Measurements from ENCODE around the gene ADH5. TPM values are rescaled to one million over a fixed set of nuclear protein-coding genes. Genes with fewer than 3 reads are reported as not detected.
"Not testable (repeated sequence)": the region's sequence is repeated elsewhere in the genome, so short reads cannot be mapped to it uniquely, and the experiment has no call there.

ADH5 gene
- total and polyA plus RNA-seq, 2 experiments from 2014 or later = 208 to 243 TPM

GRCh38 chr4:99071159-99071558 lies 17.4 kb downstream of the ADH5 start:
- H3K9me3 ChIP-seq (ENCODE audit: low read depth) = no peaks in the 10 kb centered on the region
- H3F3A ChIP-seq (ENCODE audit: insufficient read depth) = peaks cover 49% of the 10 kb centered on the region
- no peaks in the 10 kb centered on the region for H3K4me1 ChIP-seq (ENCODE audit: insufficient read depth)
- H3K4me2 ChIP-seq (ENCODE audit: unreplicated experiment) = no peak overlapping the region
- H3K36me3 ChIP-seq (ENCODE audit: low read depth) = peaks cover 56% of the 10 kb centered on the region
- no peaks in the 10 kb centered on the region for H3K9me2 ChIP-seq (ENCODE audit: insufficient read depth)
- DNase-seq = no peak
- no peak for TF ChIP-seq EZH2 (IDR thresholded peaks at IDR 0.05; ENCODE audit: insufficient read depth, poor library complexity, severe bottlenecking)
- TF ChIP-seq EZH2phosphoT487 (IDR thresholded peaks at IDR 0.05; ENCODE audit: insufficient read depth, low read depth) = no peak
- in situ Hi-C loops (cut with MboI) = no loop called here
- H3K4me3 ChIP-seq = no peak overlapping the region
- H4K20me1 ChIP-seq (ENCODE audit: insufficient read depth) = no peaks in the 10 kb centered on the region
- H3K79me2 ChIP-seq (ENCODE audit: insufficient read depth) = peaks cover 9% of the 10 kb centered on the region; the same call in 1 of the 2 replicates
- WGBS, 2 experiments (ENCODE audit: low coverage in 1 of 2, low lambda C conversion rate in 2 of 2, missing lambda C conversion rate in 2 of 2) = 96 to 97% methylated on average over 5 of the region's 5 CpGs
- no peak overlapping the region for H3K9ac ChIP-seq
- H3K27me3 ChIP-seq (replicated peaks; ENCODE audit: insufficient read depth) = no peaks in the 10 kb centered on the region
- no peak overlapping the region for H3K27ac ChIP-seq
- H2AFZ ChIP-seq = no peak overlapping the region

- H3K4me1 ChIP-seq (ENCODE audit: insufficient read depth) = 0 out of 2 replicates have a peak, but pooled peaks cover under 1% of the 10 kb centered on the region
- no peaks in the 10 kb centered on the region for H4K20me1 ChIP-seq (ENCODE audit: insufficient read depth)
- no peak overlapping the region for H3K9ac ChIP-seq
- peaks cover 48% of the 10 kb centered on the region for H3F3A ChIP-seq (ENCODE audit: insufficient read depth)
- H3K79me2 ChIP-seq (ENCODE audit: insufficient read depth) = no peaks in the 10 kb centered on the region
- no peaks in the 10 kb centered on the region for H3K9me2 ChIP-seq (ENCODE audit: insufficient read depth)
- H3K27ac ChIP-seq = no peak overlapping the region
- no peaks in the 10 kb centered on the region for H3K27me3 ChIP-seq (replicated peaks; ENCODE audit: insufficient read depth)
- no peak overlapping the region for H2AFZ ChIP-seq
- 98 to 100% methylated on average over 1 of the region's 1 CpG for WGBS, 2 experiments (ENCODE audit: low coverage in 1 of 2, low lambda C conversion rate in 2 of 2, missing lambda C conversion rate in 2 of 2)
- TF ChIP-seq EZH2phosphoT487 (IDR thresholded peaks at IDR 0.05; ENCODE audit: insufficient read depth, low read depth) (no peak), EZH2 (IDR thresholded peaks at IDR 0.05; ENCODE audit: insufficient read depth, poor library complexity, severe bottlenecking) (no peak)
- H3K4me3 ChIP-seq = no peak overlapping the region
- peaks cover 30% of the 10 kb centered on the region for H3K36me3 ChIP-seq (ENCODE audit: low read depth)
- H3K4me2 ChIP-seq (ENCODE audit: unreplicated experiment) = no peak overlapping the region
- in situ Hi-C loops (cut with MboI) = no loop called here
- H3K9me3 ChIP-seq (ENCODE audit: low read depth) = no peaks in the 10 kb centered on the region
- no peak for DNase-seq
These were observed 21.0 kb downstream of the ADH5 start for GRCh38 chr4:99067617-99068016.

GRCh38 chr4:99065521-99065920 lies 23.1 kb downstream of the ADH5 start:
- H3K4me3 ChIP-seq; H3K79me2 ChIP-seq (ENCODE audit: insufficient read depth); H4K20me1 ChIP-seq (ENCODE audit: insufficient read depth); in situ Hi-C loops (cut with MboI); H3K9me3 ChIP-seq (ENCODE audit: low read depth); H3K36me3 ChIP-seq (ENCODE audit: low read depth); H3K9me2 ChIP-seq (ENCODE audit: insufficient read depth); H3K9ac ChIP-seq; H3K4me2 ChIP-seq (ENCODE audit: unreplicated experiment); H3K27me3 ChIP-seq (replicated peaks; ENCODE audit: insufficient read depth); H2AFZ ChIP-seq; DNase-seq; H3K27ac ChIP-seq: not testable (repeated sequence)
- H3K4me1 ChIP-seq (ENCODE audit: insufficient read depth) = peaks cover 21% of the 10 kb centered on the region
- WGBS, 2 experiments (ENCODE audit: low coverage in 1 of 2, low lambda C conversion rate in 2 of 2, missing lambda C conversion rate in 2 of 2) = 88 to 90% methylated on average over 1 to 2 of the region's 2 CpGs
- H3F3A ChIP-seq (ENCODE audit: insufficient read depth) = peaks cover 40% of the 10 kb centered on the region

- no peaks in the 10 kb centered on the region for H4K20me1 ChIP-seq (ENCODE audit: insufficient read depth)
- no peak overlapping the region for H2AFZ ChIP-seq
- H3F3A ChIP-seq (ENCODE audit: insufficient read depth) = peaks cover 35% of the 10 kb centered on the region
- peaks cover 15% of the 10 kb centered on the region; the same call in 1 of the 2 replicates for H3K79me2 ChIP-seq (ENCODE audit: insufficient read depth)
- WGBS, 2 experiments (ENCODE audit: low coverage in 1 of 2, low lambda C conversion rate in 2 of 2, missing lambda C conversion rate in 2 of 2) = 47 to 51% methylated on average over 4 of the region's 4 CpGs
- in situ Hi-C loops (cut with MboI) = no loop called here
- no peaks in the 10 kb centered on the region for H3K9me2 ChIP-seq (ENCODE audit: insufficient read depth)
- no peaks in the 10 kb centered on the region; the same call in 1 of the 2 replicates for H3K36me3 ChIP-seq (ENCODE audit: low read depth)
- peak overlapping the region; percentile 11; the same call in 1 of the 2 replicates for H3K27ac ChIP-seq
- no peaks in the 10 kb centered on the region for H3K27me3 ChIP-seq (replicated peaks; ENCODE audit: insufficient read depth)
- H3K9me3 ChIP-seq (ENCODE audit: low read depth) = no peaks in the 10 kb centered on the region
- TF ChIP-seq EZH2phosphoT487 (IDR thresholded peaks at IDR 0.05; ENCODE audit: insufficient read depth, low read depth) (no peak), EZH2 (IDR thresholded peaks at IDR 0.05; ENCODE audit: insufficient read depth, poor library complexity, severe bottlenecking) (no peak)
- no peak overlapping the region for H3K4me2 ChIP-seq (ENCODE audit: unreplicated experiment)
- no peak overlapping the region for H3K4me3 ChIP-seq
- peaks cover 37% of the 10 kb centered on the region for H3K4me1 ChIP-seq (ENCODE audit: insufficient read depth)
- DNase-seq = peak; percentile 21
- no peak overlapping the region for H3K9ac ChIP-seq
These were observed 26.5 kb downstream of the ADH5 start for GRCh38 chr4:99062120-99062519.

All from GM23248 (cell line).